AG04449 (cell line): ENCODE data around the gene RHOT2.

Source experiments
- CTCF ChIA-PET: fragments of 350-600 bp; formaldehyde crosslinking; extraction: SDS; loops from one replicate; lab custom pipeline; 2021; ENCODE audit warnings: antibody characterized with exemption; lab: Yijun Ruan, JAX
- POLR2A ChIA-PET: fragments of 400-600, 350-600 bp; formaldehyde crosslinking; extraction: SDS; loops from one replicate; lab custom pipeline; 2020; ENCODE audit warnings: antibody characterized with exemption, inconsistent platforms; lab: Yijun Ruan, JAX
- DNase-seq: peaks from one replicate; pipeline ENCODE4 v3.0.0-alpha.2; 2010; ENCODE audit warnings: low read depth, low spot score
- H3K4me3 ChIP-seq: 2 replicates; pipeline ENCODE4 v1.5.1; 2011; ENCODE audit warnings: low read depth, mild to moderate bottlenecking, control low read depth, low read length
- CTCF ChIP-seq: IDR thresholded peaks from one replicate; pipeline ENCODE4 v1.5.1; 2011; ENCODE audit warnings: mild to moderate bottlenecking, moderate library complexity, low read length, control low read depth, inconsistent platforms; ENCODE audit not compliant: insufficient read depth; ENCODE audit errors: missing control alignments

The RHOT2 gene

GRCh38 chr16:715477-716199 lies 47.7 kb downstream of the RHOT2 start:
- H3K4me3 ChIP-seq, result peak overlapping the region; percentile 65
- TF ChIP-seq CTCF, result peak; percentile 12
- ChIA-PET CTCF (interaction anchor here (0.5 to 10.1 kb wide), 13 partner anchors 8 to 340 kb away, joined by 3 to 210 read pairs (median 5); partner anchors contain the start of genes CCDC78, CHTF18, CIAO3 and HAGHL), POLR2A (interaction anchor here (0.6 to 1.1 kb wide), 5 partner anchors 9 to 69 kb away, joined by 3 to 6 read pairs (median 4); partner anchors contain the start of gene STUB1)
- DNase-seq, result no peak

- TF ChIP-seq CTCF, result no peak
- peak overlapping the region; percentile 65 for H3K4me3 ChIP-seq
- CTCF ChIA-PET, result interaction anchor here (0.8 to 10.1 kb wide), 13 partner anchors 9 to 339 kb away, joined by 3 to 210 read pairs (median 5); partner anchors contain the start of genes CCDC78, CHTF18, CIAO3 and HAGHL
- POLR2A ChIA-PET, result interaction anchor here (0.6 to 1.1 kb wide), 3 partner anchors 9 to 36 kb away, joined by 3 to 6 read pairs (median 4); partner anchors contain the start of gene STUB1
- no peak for DNase-seq
Observed at GRCh38 chr16:716200-716568, 48.3 kb downstream of the RHOT2 start.

GRCh38 chr16:716768-717325 lies 48.9 kb downstream of the RHOT2 start:
- no peak for DNase-seq
- peak overlapping the region; percentile 65; the same call in 1 of the 2 replicates for H3K4me3 ChIP-seq
- ChIA-PET CTCF (interaction anchor here (0.8 to 10.1 kb wide), 7 partner anchors 10 to 339 kb away, joined by 3 to 210 read pairs (median 5); partner anchors contain the start of genes CCDC78, CHTF18, HAGHL and RPUSD1), POLR2A (no interaction called here)
- no peak for TF ChIP-seq CTCF

- DNase-seq, result no peak
- POLR2A ChIA-PET, result no interaction called here
- TF ChIP-seq CTCF, result no peak
- CTCF ChIA-PET, result interaction anchor here (1.0 to 10.1 kb wide), 2 partner anchors 68 to 139 kb away, joined by 3 to 210 read pairs; partner anchors contain the start of genes CHTF18 and RPUSD1
- H3K4me3 ChIP-seq, result no peak overlapping the region
Observed at GRCh38 chr16:717450-718245, 49.7 kb downstream of the RHOT2 start.

GRCh38 chr16:718389-718788 lies 50.5 kb downstream of the RHOT2 start:
- H3K4me3 ChIP-seq, result no peak overlapping the region
- ChIA-PET CTCF (interaction anchor here (3.4 kb wide), 1 partner anchor 68 kb away, joined by 25 read pairs; no protein-coding TSS in a partner anchor), POLR2A (no interaction called here)
- TF ChIP-seq CTCF, result no peak
- DNase-seq, result no peak
